Lung (tissue), 12 donors: ENCODE measurements around the gene SVIL. TPM values are rescaled to one million over a fixed set of nuclear protein-coding genes. Genes with fewer than 3 reads are reported as not detected.

Experiments
- ATAC-seq: fragments of 200-7000 bp; cut with Tn5 transposase; one replicate; pipeline ENCODE4 v1.9.1; 2020; ENCODE audit warnings: moderate number of reproducible peaks; ENCODE audit not compliant: insufficient read depth, low FRiP score
- DNase-seq, 3 donors: peaks; one replicate each; pipeline ENCODE4 v3.0.0-alpha.2; 2013 to 2017
- H3K27ac ChIP-seq, 2 donors: one replicate each; pipeline ENCODE4 v1.5.1; 2013; ENCODE audit warnings: mild to moderate bottlenecking in 2 of 2, moderate library complexity in 2 of 2, control low read depth in 1 of 2, inconsistent platforms in 1 of 2, low read depth in 1 of 2, low read length in 1 of 2
- H3K27me3 ChIP-seq, 3 donors: one replicate each; pipeline ENCODE4 v1.5.1; 2013; ENCODE audit warnings: low read length in 2 of 3; ENCODE audit not compliant: control insufficient read depth in 3 of 3, insufficient read depth in 3 of 3
- H3K36me3 ChIP-seq, 4 donors: one replicate each; pipeline ENCODE4 v1.5.1; 2013; ENCODE audit warnings: low read length in 4 of 4, mild to moderate bottlenecking in 1 of 4, moderate library complexity in 1 of 4; ENCODE audit not compliant: control insufficient read depth in 4 of 4, insufficient read depth in 4 of 4
- H3K4me1 ChIP-seq, 5 donors: one replicate each; pipeline ENCODE4 v1.5.1; 2013; ENCODE audit warnings: low read length in 5 of 5, mild to moderate bottlenecking in 2 of 5, moderate library complexity in 1 of 5; ENCODE audit not compliant: control insufficient read depth in 5 of 5, insufficient read depth in 5 of 5
- H3K4me3 ChIP-seq: one replicate; pipeline ENCODE4 v1.5.1; 2013; ENCODE audit warnings: mild to moderate bottlenecking, control low read depth, moderate library complexity
- H3K9ac ChIP-seq, 2 donors: one replicate each; pipeline ENCODE4 v1.5.1; 2013; ENCODE audit warnings: low read length in 2 of 2, control low read depth in 1 of 2; ENCODE audit not compliant: insufficient read depth in 1 of 2
- H3K9me3 ChIP-seq, 4 donors: one replicate each; pipeline ENCODE4 v1.5.1; 2013; ENCODE audit warnings: low read length in 3 of 4, mild to moderate bottlenecking in 1 of 4, moderate library complexity in 1 of 4; ENCODE audit not compliant: control insufficient read depth in 4 of 4, insufficient read depth in 3 of 4
- CTCF ChIP-seq: IDR thresholded peaks from 2 replicates; pipeline ENCODE4 v1.5.1; 2012; ENCODE audit warnings: mild to moderate bottlenecking; ENCODE audit errors: control extremely low read depth, extremely low read depth
- WGBS, 2 donors: extraction: QIAGEN DNeasy Blood & Tissue Kit; methylation state at CpG; one replicate each; pipeline ENCODE4 v1.1.7; 2013; 5-methylcytosine and 5-hydroxymethylcytosine counted together
- polyA plus RNA-seq, 2 donors: library from polyadenylated mRNA; stranded (reverse); fragments of 200-250 nt; gene quantifications; one replicate each; pipeline ENCODE4 v1.2.1, GENCODE V29; 2013
- total RNA-seq, 2 donors: library from RNA; depleted of rRNA in 1 of 2; stranded (reverse); fragments of >200 nt in 1 of 2; gene quantifications; one replicate each; pipeline ENCODE4 v1.2.1, GENCODE V29; 2014 to 2021
- donor health status: control.
- donor health status: control.
- donor health status: Bipolar disorder and iron deficiency.
- donor health status: healthy.
- donor health status: DM: yes; HTN: yes; CAD: no.

The SVIL gene
- total and polyA plus RNA-seq, 4 donors, result 13.6 to 117 (median 44.0) TPM

GRCh38 chr10:29596356-29596755, 38.4 kb downstream of the SVIL start:
- TF ChIP-seq CTCF, result no peak
- no peak overlapping the region for H3K4me3 ChIP-seq
- DNase-seq (no peak), ATAC-seq (no peak)
- WGBS, 2 donors, result 88 to 95% methylated on average over 1 of the region's 1 CpG
- H3K9ac ChIP-seq, result no peak overlapping the region
- H3K36me3 ChIP-seq, result no peaks in the 10 kb centered on the region
- H3K4me1 ChIP-seq, result peaks cover 0 to 11% (median 0%) of the 10 kb centered on the region in 5 donors
- H3K9me3 ChIP-seq, result no peaks in the 10 kb centered on the region
- no peaks in the 10 kb centered on the region for H3K27me3 ChIP-seq
- no peak overlapping the region for H3K27ac ChIP-seq

GRCh38 chr10:29595636-29596225, 39.0 kb downstream of the SVIL start:
- Histone ChIP-seq H3K36me3 (no peaks in the 10 kb centered on the region), H3K9ac (no peak overlapping the region), H3K9me3 (no peaks in the 10 kb centered on the region), H3K4me3 (no peak overlapping the region), H3K27ac (peak overlapping the region in 1 of 2 donors; percentile 27), H3K27me3 (no peaks in the 10 kb centered on the region), H3K4me1 (peaks cover 0 to 11% (median 0%) of the 10 kb centered on the region in 5 donors)
- no peak for TF ChIP-seq CTCF
- no peak for ATAC-seq
- DNase-seq, result no peak
- 95 to 96% methylated on average over 10 of the region's 10 CpGs for WGBS, 2 donors

- Histone ChIP-seq H3K9me3 (no peaks in the 10 kb centered on the region), H3K4me1 (peaks cover 0 to 16% (median 2%) of the 10 kb centered on the region in 5 donors), H3K36me3 (no peaks in the 10 kb centered on the region), H3K27me3 (no peaks in the 10 kb centered on the region), H3K9ac (no peak overlapping the region), H3K27ac (peak overlapping the region in 1 of 2 donors; percentile 27), H3K4me3 (no peak overlapping the region)
- ATAC-seq (no peak), DNase-seq (no peak)
- no peak for TF ChIP-seq CTCF
- 89 to 91% methylated on average over 8 of the region's 8 CpGs for WGBS, 2 donors
Observed at GRCh38 chr10:29595146-29595545, 39.6 kb downstream of the SVIL start.

GRCh38 chr10:29591651-29591968, 43.2 kb downstream of the SVIL start:
- peaks cover 0 to 15% (median 7%) of the 10 kb centered on the region in 5 donors for H3K4me1 ChIP-seq
- no peaks in the 10 kb centered on the region for H3K27me3 ChIP-seq
- no peak overlapping the region for H3K9ac ChIP-seq
- DNase-seq (no peak), ATAC-seq (no peak)
- H3K27ac ChIP-seq, result peak overlapping the region in 1 of 2 donors; percentile 1
- H3K36me3 ChIP-seq, result no peaks in the 10 kb centered on the region
- TF ChIP-seq CTCF, result no peak
- no peaks in the 10 kb centered on the region for H3K9me3 ChIP-seq
- 88 to 95% methylated on average over 4 of the region's 4 CpGs for WGBS, 2 donors
- no peak overlapping the region for H3K4me3 ChIP-seq
